22Rv1 (cell line): ENCODE data around the gene ACTR5.
"Not testable (repeated sequence)": the region's sequence is repeated elsewhere in the genome, so short reads cannot be mapped to it uniquely, and the experiment has no call there.

Experiments
- H3K27ac ChIP-seq: fragments of 450-650 bp; 2 replicates; pipeline ENCODE4 v1.5.1; 2017
- ZFX ChIP-seq: fragments of 450-650 bp; IDR thresholded peaks from 2 replicates; pipeline ENCODE4 v1.6.1; 2017; ENCODE audit warnings: antibody characterized with exemption, borderline replicate concordance
- TF ChIP-seq, protein P1 (sequence below): fragments of 450-650 bp; IDR thresholded peaks from 2 replicates; pipeline ENCODE4 v1.5.1; 2017; ENCODE audit warnings: mild to moderate bottlenecking

Gene ACTR5

DNA sequence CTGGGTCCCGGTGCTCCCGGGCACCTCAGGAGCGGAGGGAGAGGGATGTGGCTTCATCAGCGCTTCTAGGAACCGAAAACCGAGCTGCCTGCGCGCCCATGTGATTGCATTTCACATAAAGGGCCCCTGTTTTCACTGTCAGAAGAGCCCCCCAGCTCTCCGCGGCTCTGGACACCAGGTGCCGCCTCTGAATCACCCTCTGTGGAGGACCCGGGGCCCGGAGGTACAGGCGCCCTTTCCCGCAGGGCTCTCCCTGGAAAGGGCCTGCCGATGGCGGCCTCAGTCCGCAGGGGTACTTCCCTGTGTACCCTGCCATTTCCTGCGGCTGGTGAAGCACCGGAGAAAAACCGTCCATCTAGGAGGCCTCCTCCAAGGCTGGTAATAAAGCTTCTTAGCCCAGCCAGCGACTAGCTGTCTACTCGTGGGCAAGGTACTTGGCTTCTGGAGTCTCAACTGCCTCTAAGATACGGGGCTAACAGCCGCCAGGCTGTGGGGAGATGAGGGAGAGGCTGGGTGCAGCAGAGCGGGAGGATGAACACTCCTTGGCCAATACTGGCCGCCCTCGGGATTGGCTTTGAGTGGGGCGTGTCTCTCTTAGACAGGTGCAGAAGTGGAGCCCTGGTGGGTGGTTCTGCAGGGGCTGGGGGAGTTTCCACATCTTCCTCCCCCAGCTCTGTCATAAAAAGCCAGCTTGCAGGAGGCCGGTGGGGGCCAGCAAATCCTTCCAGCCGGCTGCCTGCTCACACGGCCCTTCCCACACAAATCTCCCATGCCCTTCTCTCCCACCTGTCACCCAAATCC lies 58.8 kb downstream of the ACTR5 start:
- H3K27ac ChIP-seq: no peak overlapping the region
- TF ChIP-seq ZFX: no peak
- TF ChIP-seq, protein P1, sequence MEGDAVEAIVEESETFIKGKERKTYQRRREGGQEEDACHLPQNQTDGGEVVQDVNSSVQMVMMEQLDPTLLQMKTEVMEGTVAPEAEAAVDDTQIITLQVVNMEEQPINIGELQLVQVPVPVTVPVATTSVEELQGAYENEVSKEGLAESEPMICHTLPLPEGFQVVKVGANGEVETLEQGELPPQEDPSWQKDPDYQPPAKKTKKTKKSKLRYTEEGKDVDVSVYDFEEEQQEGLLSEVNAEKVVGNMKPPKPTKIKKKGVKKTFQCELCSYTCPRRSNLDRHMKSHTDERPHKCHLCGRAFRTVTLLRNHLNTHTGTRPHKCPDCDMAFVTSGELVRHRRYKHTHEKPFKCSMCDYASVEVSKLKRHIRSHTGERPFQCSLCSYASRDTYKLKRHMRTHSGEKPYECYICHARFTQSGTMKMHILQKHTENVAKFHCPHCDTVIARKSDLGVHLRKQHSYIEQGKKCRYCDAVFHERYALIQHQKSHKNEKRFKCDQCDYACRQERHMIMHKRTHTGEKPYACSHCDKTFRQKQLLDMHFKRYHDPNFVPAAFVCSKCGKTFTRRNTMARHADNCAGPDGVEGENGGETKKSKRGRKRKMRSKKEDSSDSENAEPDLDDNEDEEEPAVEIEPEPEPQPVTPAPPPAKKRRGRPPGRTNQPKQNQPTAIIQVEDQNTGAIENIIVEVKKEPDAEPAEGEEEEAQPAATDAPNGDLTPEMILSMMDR: no peak

DNA sequence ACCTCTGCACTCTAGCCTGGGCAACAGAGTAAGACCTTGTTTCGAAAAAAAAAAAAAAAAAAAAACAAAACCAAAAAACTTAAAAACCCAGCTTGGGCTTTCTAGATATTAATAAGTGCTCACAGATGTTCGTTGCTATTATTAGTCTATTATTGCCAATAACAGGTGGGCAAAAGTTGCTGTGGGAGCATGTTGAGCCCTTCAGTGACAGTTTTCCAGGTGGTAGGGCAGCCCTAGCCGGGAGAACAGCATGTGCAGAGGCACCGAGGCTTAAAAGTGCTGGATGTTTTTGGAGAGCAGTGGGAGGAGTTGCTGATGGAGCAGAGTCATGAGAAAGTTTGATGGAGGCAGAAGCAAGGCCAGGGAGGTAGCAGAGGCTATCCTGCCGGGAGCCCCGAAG lies 61.7 kb downstream of the ACTR5 start:
- H3K27ac ChIP-seq: no peak overlapping the region
- TF ChIP-seq, protein P1: no peak
- no peak for TF ChIP-seq ZFX

DNA sequence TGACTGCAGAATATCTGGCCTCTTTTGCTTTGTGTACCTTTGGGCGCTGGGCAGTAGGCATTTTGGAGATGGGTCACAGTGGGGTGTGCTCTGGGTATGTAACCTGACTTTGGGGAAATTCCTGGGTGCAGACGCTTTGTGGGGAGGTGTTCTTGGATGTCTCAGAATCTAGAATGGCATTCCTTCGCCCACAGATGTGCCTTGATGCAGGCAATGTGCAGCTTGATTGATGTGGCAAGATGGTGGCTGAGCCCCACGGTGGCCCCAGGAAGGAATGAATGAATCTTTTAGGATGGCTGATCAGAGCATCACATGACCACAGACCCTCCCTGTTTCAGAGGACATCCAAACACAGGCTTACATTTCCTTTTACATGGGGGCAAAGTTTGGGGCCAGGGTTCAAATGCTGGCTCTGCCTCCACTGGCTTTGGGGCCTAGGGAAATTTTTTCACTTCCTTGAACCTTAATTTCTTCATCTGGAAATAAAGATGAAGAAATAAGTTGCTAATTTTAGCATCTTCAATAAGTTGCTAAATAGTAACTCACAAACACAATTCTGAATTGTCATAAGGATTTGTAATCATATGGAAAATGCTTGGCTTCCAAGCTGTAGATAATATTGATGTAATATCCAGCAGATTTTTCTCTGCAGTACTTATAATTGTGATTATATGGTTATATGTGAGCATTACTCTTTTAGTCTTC lies 62.8 kb downstream of the ACTR5 start:
- TF ChIP-seq, protein P1: no peak
- TF ChIP-seq ZFX: no peak
- no peak overlapping the region for H3K27ac ChIP-seq

GRCh38 chr20:38811769-38812168 lies 63.5 kb downstream of the ACTR5 start:
- no peak overlapping the region for H3K27ac ChIP-seq
- TF ChIP-seq ZFX: no peak
- TF ChIP-seq, protein P1: no peak

GRCh38 chr20:38812182-38812581 lies 63.9 kb downstream of the ACTR5 start:
- H3K27ac ChIP-seq: no peak overlapping the region

GRCh38 chr20:38812709-38813573 lies 64.7 kb downstream of the ACTR5 start:
- TF ChIP-seq, protein P1: no peak
- TF ChIP-seq ZFX: no peak
- H3K27ac ChIP-seq: no peak overlapping the region

More at GRCh38 chr20:38812182-38812581, 63.9 kb downstream of the ACTR5 start:
- TF ChIP-seq, protein P1: no peak
- TF ChIP-seq ZFX: no peak

- not testable (repeated sequence) for H3K27ac ChIP-seq
Observed at GRCh38 chr20:38813574-38813962, 65.3 kb downstream of the ACTR5 start.
